K562 (cell line): ENCODE results near the gene DYRK1B. TPM values are rescaled to one million over a fixed set of nuclear protein-coding genes. Genes with fewer than 3 reads are reported as not detected.

ENCODE experiments used
- CEBPG ChIP-seq, 3 experiments: fragments of 200-800 bp in 1 of 3; sonication (Bioruptor generic) in 1 of 3; sonication (generic) in 1 of 3; formaldehyde crosslinking in 1 of 3; IDR thresholded peaks in 2 of 3; conservative IDR thresholded peaks in 1 of 3; 2 replicates each; pipeline versions ENCODE4 v1.6.1 to v1.8.0; 2016 to 2022; ENCODE audit warnings: missing compliant biosample characterization in 2 of 3, missing genetic modification characterization in 2 of 3, mild to moderate bottlenecking in 1 of 3, missing genetic modification reagents in 1 of 3
- CLOCK ChIP-seq: fragments of 250-450 bp; sonication (Bioruptor Pico); IDR thresholded peaks from 2 replicates; pipeline ENCODE4 v1.4.0; 2020; ENCODE audit warnings: mild to moderate bottlenecking, moderate library complexity, borderline replicate concordance
- GTF2B ChIP-seq: IDR thresholded peaks from 2 replicates; pipeline ENCODE4 v1.6.1; 2011; ENCODE audit not compliant: insufficient read length; ENCODE audit errors: extremely low read depth
- HDAC3 ChIP-seq: fragments of 450-650 bp; IDR thresholded peaks from 2 replicates; pipeline ENCODE4 v1.6.1; 2018; ENCODE audit warnings: borderline replicate concordance, mild to moderate bottlenecking, moderate library complexity; ENCODE audit not compliant: partially characterized antibody
- KDM5B ChIP-seq: fragments of 200-600 bp; sonication (generic); IDR thresholded peaks from 2 replicates; pipeline ENCODE4 v1.6.1; 2012; ENCODE audit warnings: low read depth, mild to moderate bottlenecking, moderate library complexity, low read length, control low read depth, inconsistent platforms; ENCODE audit not compliant: insufficient replicate concordance
- LCOR ChIP-seq: sonication (generic); formaldehyde crosslinking; IDR thresholded peaks from 2 replicates; pipeline ENCODE4 v1.8.0; 2022; ENCODE audit warnings: mild to moderate bottlenecking, missing genetic modification reagents
- NCOA6 ChIP-seq: fragments of 450-650 bp; IDR thresholded peaks from 2 replicates; pipeline ENCODE4 v1.6.1; 2017; ENCODE audit warnings: mild to moderate bottlenecking
- NEUROD1 ChIP-seq: fragments of 150-350 bp; IDR thresholded peaks from 2 replicates; pipeline ENCODE4 v1.6.1; 2014; ENCODE audit warnings: borderline replicate concordance, low read length, low read depth; ENCODE audit not compliant: partially characterized antibody
- NFRKB ChIP-seq: fragments of 450-650 bp; IDR thresholded peaks from 2 replicates; pipeline ENCODE4 v1.6.1; 2016; ENCODE audit warnings: low read depth
- NR4A1 ChIP-seq, 2 experiments: fragments of 250-450 bp in 1 of 2; fragments of 450-650 bp in 1 of 2; sonication (Bioruptor Pico) in 1 of 2; IDR thresholded peaks; 2 replicates each; pipeline versions ENCODE4 v1.4.0 to v1.6.1; 2016 to 2020; ENCODE audit warnings: mild to moderate bottlenecking in 2 of 2, missing compliant biosample characterization in 1 of 2, missing genetic modification characterization in 1 of 2, moderate library complexity in 1 of 2
- NUFIP1 ChIP-seq: fragments of 450-650 bp; IDR thresholded peaks from 2 replicates; pipeline ENCODE4 v1.6.1; 2018; ENCODE audit not compliant: partially characterized antibody
- POLR2AphosphoS2 ChIP-seq: IDR thresholded peaks from 2 replicates; pipeline ENCODE4 v1.6.1; 2012; ENCODE audit warnings: low read length, improper control_type of control experiment
- RB1 ChIP-seq: fragments of 450-650 bp; IDR thresholded peaks from 2 replicates; pipeline ENCODE4 v1.6.1; 2017; ENCODE audit warnings: low read depth, mild to moderate bottlenecking
- RBM15 ChIP-seq: fragments of 200-400 bp; formaldehyde crosslinking; IDR thresholded peaks from 2 replicates; pipeline ENCODE4 v1.6.1; 2018; ENCODE audit warnings: mild to moderate bottlenecking, low read length, moderate library complexity; ENCODE audit not compliant: insufficient read depth
- RHOXF2B ChIP-seq: fragments of 250-450 bp; sonication (Bioruptor Pico); conservative IDR thresholded peaks from 2 replicates; pipeline ENCODE4 v1.5.1; 2021
- SIN3A ChIP-seq, 2 experiments: fragments of 150-350 bp in 1 of 2; IDR thresholded peaks; 2 replicates each; pipeline ENCODE4 v1.6.1; 2011 to 2016; ENCODE audit warnings: borderline replicate concordance in 2 of 2, low read depth in 2 of 2, low read length in 2 of 2, mild to moderate bottlenecking in 2 of 2, moderate library complexity in 2 of 2; ENCODE audit not compliant: control insufficient read depth in 1 of 2
- SIN3B ChIP-seq: fragments of 450-650 bp; IDR thresholded peaks from 2 replicates; pipeline ENCODE4 v1.6.1; 2017; ENCODE audit warnings: low read depth, mild to moderate bottlenecking, moderate library complexity
- STAG1 ChIP-seq: sonication (generic); formaldehyde crosslinking; IDR thresholded peaks from 2 replicates; pipeline ENCODE4 v1.5.0; 2020; ENCODE audit warnings: missing genetic modification reagents, borderline replicate concordance
- STAT5B ChIP-seq: fragments of 250-450 bp; sonication (Bioruptor Pico); IDR thresholded peaks from 2 replicates; pipeline ENCODE4 v1.8.0; 2021; ENCODE audit warnings: mild to moderate bottlenecking, inconsistent platforms
- TEAD2 ChIP-seq: fragments of 450-650 bp; IDR thresholded peaks from 2 replicates; pipeline ENCODE4 v1.6.1; 2016; ENCODE audit warnings: missing genetic modification characterization, control low read depth, missing compliant biosample characterization
- TRIM28 ChIP-seq: fragments of 450-650 bp; IDR thresholded peaks from 2 replicates; pipeline ENCODE4 v1.6.1; 2017
- ZEB2 ChIP-seq: fragments of 450-650 bp; IDR thresholded peaks from 2 replicates; pipeline ENCODE4 v1.6.1; 2016
- ZNF431 ChIP-seq: sonication (generic); formaldehyde crosslinking; IDR thresholded peaks from 2 replicates; pipeline ENCODE4 v1.8.0; 2022; ENCODE audit warnings: mild to moderate bottlenecking, missing genetic modification reagents
- polyA plus RNA-seq, 8 experiments: library from polyadenylated mRNA; depleted of rRNA in 4 of 8; stranded (reverse) in 5 of 8; unstranded in 3 of 8; fragments of >200 nt; fragmentation: Nextera tagmentation in 2 of 8; fragmentation: Illumina TruSeq in 1 of 8; extraction: Ambion mirVana in 2 of 8; extraction: Trizol in 1 of 8; gene quantifications; 2 replicates each; pipeline versions ENCODE4 v1.2.1 to v1.2.3, GENCODE V29; 2011 to 2014; ENCODE audit warnings: inconsistent platforms in 1 of 8, missing spikeins in 1 of 8
- total RNA-seq, 7 experiments: library from RNA; depleted of rRNA in 6 of 7; stranded (reverse); fragments of >200 nt in 6 of 7; fragmentation: Illumina TruSeq in 2 of 7; extraction: Trizol in 2 of 7; gene quantifications; 2 replicates each; pipeline versions ENCODE4 v1.2.1 to v1.2.3, GENCODE V29; 2011 to 2021; ENCODE audit warnings: low replicate concordance in 1 of 7
- TF ChIP-seq, protein P1 (sequence below): sonication (generic); IDR thresholded peaks from 2 replicates; pipeline ENCODE4 v1.6.1; 2016

Gene DYRK1B
- total and polyA plus RNA-seq, 9 of the 15 experiments (the other 6 are each of a cell fraction or from before 2014, with no cell fraction given): 0.91 to 5.2 (median 1.5) TPM; not detected in 2

DNA sequence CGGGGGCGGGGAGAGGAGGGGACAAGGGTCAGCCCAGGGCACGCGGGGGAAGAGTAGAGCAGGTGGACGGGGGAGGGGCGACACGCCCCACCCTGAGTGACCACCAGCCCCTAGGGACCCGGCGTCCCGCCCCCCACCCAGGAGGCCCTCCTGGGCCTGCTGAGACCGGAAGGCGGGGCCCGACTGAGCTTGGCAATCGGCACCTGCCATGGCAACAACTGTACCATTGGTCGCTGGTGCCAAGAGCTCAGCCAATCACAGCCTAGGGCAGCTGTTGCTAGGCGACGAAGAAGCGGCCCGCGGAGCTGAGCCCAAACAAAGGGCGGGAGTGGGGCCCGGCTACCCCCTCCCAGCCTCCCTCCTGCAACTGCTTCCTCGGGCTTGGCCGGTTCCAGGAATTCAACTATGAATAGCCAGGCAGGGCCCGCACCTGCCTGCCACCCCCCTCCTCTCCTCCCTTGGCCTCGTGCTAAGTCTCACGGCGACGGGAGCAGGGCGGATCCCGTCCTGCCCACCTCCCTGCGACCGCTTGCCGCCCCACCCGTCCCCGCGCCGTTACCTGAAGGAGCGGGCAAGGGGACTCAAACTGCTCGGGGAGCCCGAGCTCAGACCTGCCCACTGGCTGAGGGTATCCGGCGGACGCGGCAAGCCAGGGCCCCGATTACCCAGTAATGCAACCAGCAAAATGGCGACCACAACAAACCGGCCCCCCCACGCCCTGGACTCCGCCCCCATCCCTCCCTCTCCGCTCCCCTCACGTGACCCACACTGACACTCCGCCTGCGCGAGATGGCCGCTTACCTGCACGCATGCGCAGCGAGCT, at the start of gene DYRK1B (continued):
- no peak for TF ChIP-seq RBM15
- no peak for TF ChIP-seq TRIM28
- TF ChIP-seq STAT5B (CRISPR knock-in tag): no peak
- no peak for TF ChIP-seq RHOXF2B (CRISPR knock-in tag)
- TF ChIP-seq TEAD2 (tag): no peak
- no peak for TF ChIP-seq ZNF431 (CRISPR knock-in tag)
- no peak for TF ChIP-seq GTF2B
- peak; percentile 67; the same call in 1 of the 2 replicates for TF ChIP-seq SIN3B
- TF ChIP-seq LCOR (CRISPR knock-in tag): no peak
- no peak for TF ChIP-seq NR4A1 (CRISPR knock-in tag; IDR thresholded peaks at IDR 0.05)
- 0 out of 2 replicates have a peak, but pooled peaks have one; percentile 24 for TF ChIP-seq NR4A1 (tag; IDR thresholded peaks at IDR 0.05)
- TF ChIP-seq NFRKB: peak; percentile 67
- no peak for TF ChIP-seq NCOA6
- TF ChIP-seq, protein P1, sequence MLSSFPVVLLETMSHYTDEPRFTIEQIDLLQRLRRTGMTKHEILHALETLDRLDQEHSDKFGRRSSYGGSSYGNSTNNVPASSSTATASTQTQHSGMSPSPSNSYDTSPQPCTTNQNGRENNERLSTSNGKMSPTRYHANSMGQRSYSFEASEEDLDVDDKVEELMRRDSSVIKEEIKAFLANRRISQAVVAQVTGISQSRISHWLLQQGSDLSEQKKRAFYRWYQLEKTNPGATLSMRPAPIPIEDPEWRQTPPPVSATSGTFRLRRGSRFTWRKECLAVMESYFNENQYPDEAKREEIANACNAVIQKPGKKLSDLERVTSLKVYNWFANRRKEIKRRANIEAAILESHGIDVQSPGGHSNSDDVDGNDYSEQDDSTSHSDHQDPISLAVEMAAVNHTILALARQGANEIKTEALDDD: no peak
- no peak for TF ChIP-seq CLOCK (CRISPR knock-in tag)
- TF ChIP-seq RB1: no peak
- TF ChIP-seq ZEB2: peak; percentile 30; the same call in 1 of the 2 replicates
- peak; percentile 54 to 88; a peak in 2 of 4 replicates for TF ChIP-seq SIN3A (IDR thresholded peaks at IDR 0.05; ENCODE audit: borderline replicate concordance in 2 of 2, control insufficient read depth in 1 of 2, low read depth in 2 of 2, low read length in 2 of 2)
- TF ChIP-seq CEBPG (CRISPR knock-in tag; IDR thresholded peaks at IDR 0.05): no peak
- TF ChIP-seq CEBPG (tag; conservative IDR thresholded peaks at IDR 0.05 in 1 of 2, IDR thresholded peaks at IDR 0.05 in 1 of 2): no peak
- no peak for TF ChIP-seq KDM5B
- peak; percentile 74; the same call in 1 of the 2 replicates for TF ChIP-seq POLR2AphosphoS2
- TF ChIP-seq NEUROD1: peak; percentile 85
- TF ChIP-seq STAG1 (CRISPR knock-in tag): no peak
- no peak for TF ChIP-seq NUFIP1
- no peak for TF ChIP-seq HDAC3
